Measurements from ENCODE around the gene IQCH.

DNA sequence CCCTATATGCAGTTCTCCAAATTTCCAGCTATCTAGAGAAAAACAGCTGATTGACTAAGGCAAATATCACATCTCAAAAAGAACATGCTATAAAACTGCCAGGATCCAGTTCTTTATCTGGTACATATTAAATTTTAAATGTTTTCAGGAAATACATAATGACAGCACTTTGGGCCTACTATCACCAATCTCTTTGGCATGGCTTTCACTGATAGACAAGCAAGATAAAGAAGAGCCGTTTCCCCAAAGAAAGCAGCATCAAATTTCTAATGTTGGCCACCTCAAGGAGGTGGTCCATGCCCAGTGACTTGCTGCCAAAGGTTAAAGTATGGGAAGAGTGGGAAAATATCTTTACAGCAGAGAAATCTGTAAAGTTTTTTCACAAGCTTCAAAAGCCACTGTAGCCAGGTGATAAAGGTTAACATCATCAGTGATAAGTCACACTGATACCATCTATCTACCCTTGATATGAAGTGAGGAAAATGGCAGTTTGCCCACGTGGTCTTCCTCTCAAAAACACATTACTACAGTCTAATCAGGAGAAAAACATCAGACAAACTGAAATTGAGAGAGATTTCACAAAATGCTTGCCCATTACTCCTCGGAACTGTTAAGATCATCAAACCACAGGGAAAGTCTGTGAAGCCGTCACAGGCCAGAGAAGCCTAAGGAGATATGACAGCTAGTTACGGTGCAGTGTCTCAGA is 220.0 kb downstream of the IQCH start:
- TF ChIP-seq POLR2AphosphoS5 (IDR thresholded peaks at IDR 0.05; ENCODE audit: borderline replicate concordance, low read depth, low read length) (no peak), EZH2 (IDR thresholded peaks at IDR 0.05) (no peak)
